ENCODE measurements around the gene HPD. TPM values are rescaled to one million over a fixed set of nuclear protein-coding genes. Genes with fewer than 3 reads are reported as not detected.

HPD gene
- total and polyA plus RNA-seq, 2 of the 4 experiments (the other 2 are of a cell fraction) = 0.15 to 0.18 TPM

DNA sequence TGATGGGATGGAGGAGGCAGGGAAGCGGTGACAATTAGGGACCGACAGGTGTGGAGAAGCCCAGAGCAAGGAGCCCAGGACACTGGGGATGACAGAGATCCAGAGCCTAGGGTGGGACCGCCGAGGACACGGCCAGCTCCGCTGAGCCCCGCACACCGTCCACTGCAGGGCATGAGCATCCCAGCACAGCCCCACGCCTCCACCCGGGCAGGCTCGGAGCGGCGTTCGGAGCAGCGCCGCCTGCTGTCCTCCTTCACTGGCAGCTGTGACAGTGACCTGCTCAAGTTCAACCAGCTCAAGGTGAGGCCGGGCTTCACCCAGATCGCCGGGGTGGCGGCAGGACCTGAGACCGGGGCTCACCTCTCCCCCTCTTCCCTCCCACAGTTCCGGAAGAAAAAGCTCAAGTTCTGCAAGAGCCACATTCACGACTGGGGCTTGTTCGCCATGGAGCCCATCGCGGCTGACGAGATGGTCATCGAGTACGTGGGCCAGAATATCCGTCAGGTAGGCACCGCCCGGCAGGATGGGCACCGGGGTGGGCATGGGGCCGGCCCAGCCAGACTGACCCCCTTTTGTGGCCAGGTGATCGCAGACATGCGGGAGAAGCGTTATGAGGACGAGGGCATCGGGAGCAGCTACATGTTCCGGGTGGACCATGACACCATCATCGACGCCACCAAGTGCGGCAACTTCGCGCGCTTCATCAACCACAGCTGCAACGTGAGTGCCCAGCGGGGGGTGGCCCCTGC, 31.1 kb downstream of the HPD start:
- Histone ChIP-seq H3K79me1 (ENCODE audit: low read depth in 1 of 2, low read length in 2 of 2) (peaks cover 20 to 48% of the 10 kb centered on the region in 2 experiments), H3K4me2 (ENCODE audit: low read depth, low read length) (no peak overlapping the region), H4K20me1 (ENCODE audit: insufficient read depth, low read length) (peaks cover 6% of the 10 kb centered on the region), H4K91ac (ENCODE audit: insufficient read depth, low read depth, low read length) (no peak overlapping the region), H2AK9ac (replicated peaks; ENCODE audit: low read depth, low read length, poor library complexity) (no peak overlapping the region), H3K14ac (replicated peaks; ENCODE audit: low read depth, low read length) (no peak overlapping the region), H4K5ac (ENCODE audit: low read depth, low read length) (no peak overlapping the region), H4K8ac (ENCODE audit: low read depth in 2 of 2, low read length in 2 of 2) (no peak overlapping the region), H3K23ac (ENCODE audit: low read depth, low read length) (no peak overlapping the region), H2AFZ (replicated peaks; ENCODE audit: low read length, poor library complexity) (no peak overlapping the region), H3K36me3 (ENCODE audit: control insufficient read depth, insufficient read depth, low read length) (peaks cover 69% of the 10 kb centered on the region), H2BK20ac (ENCODE audit: low read depth, low read length) (no peak overlapping the region), H3K9ac (ENCODE audit: low read depth, low read length) (no peak overlapping the region), H3K18ac (ENCODE audit: low read depth, low read length) (no peak overlapping the region), H3K27ac (ENCODE audit: insufficient read depth, low read length) (no peak overlapping the region), H2AK5ac (ENCODE audit: low read depth, low read length) (no peak overlapping the region), H2BK120ac (ENCODE audit: low read depth, low read length) (no peak overlapping the region), H3K27me3 (ENCODE audit: control insufficient read depth, insufficient read depth, low read length) (no peaks in the 10 kb centered on the region), H2BK15ac (ENCODE audit: low read depth, low read length) (no peak overlapping the region), H3K4ac (ENCODE audit: low read depth, low read length) (no peak overlapping the region), H3K4me3 (ENCODE audit: insufficient read depth, low read depth, low read length) (no peak overlapping the region), H2BK5ac (ENCODE audit: low read depth, low read length, poor library complexity, severe bottlenecking) (no peak overlapping the region), H3K9me3 (ENCODE audit: control insufficient read depth, insufficient read depth, low read length) (no peaks in the 10 kb centered on the region), H3K4me1 (ENCODE audit: control insufficient read depth, insufficient read depth, low read length) (no peaks in the 10 kb centered on the region), H3K56ac (ENCODE audit: extremely low read depth, insufficient read depth, low read length) (no peak overlapping the region), H3K9me1 (ENCODE audit: insufficient read depth, low read length) (no peaks in the 10 kb centered on the region)
- in situ Hi-C loops (cut with MboI; ENCODE audit: low sequenced_read_pairs) (no loop called here), intact Hi-C loops (cut with micrococcal nuclease) (no loop called here), dilution Hi-C loops (cut with HindIII; ENCODE audit: low sequenced_read_pairs, unreplicated experiment) (no loop called here)
- TF ChIP-seq CHD1 (IDR thresholded peaks at IDR 0.05; ENCODE audit: low read depth, low read length) (no peak), RAD21 (IDR thresholded peaks at IDR 0.05; ENCODE audit: low read length) (no peak), MAFK (IDR thresholded peaks at IDR 0.05; ENCODE audit: low read depth, low read length) (no peak), MXI1 (IDR thresholded peaks at IDR 0.05; ENCODE audit: borderline replicate concordance, low read depth, low read length) (no peak), CEBPB (IDR thresholded peaks at IDR 0.05; ENCODE audit: low read depth, low read length) (no peak), MAZ (IDR thresholded peaks at IDR 0.05; ENCODE audit: borderline replicate concordance, low read depth, low read length) (no peak)
- BruUV-seq (replicated peaks) = no TSS peak
- DNase-seq = no peak
- WGBS, 2 experiments (ENCODE audit: extremely low coverage in 2 of 2, insufficient read length in 1 of 2) = 96% methylated on average over 38 of the region's 48 CpGs; no CpG with 5 or more reads in 1 of the 2 experiments
- ATAC-seq (ENCODE audit: low read depth) = no peak
- ChIA-PET POLR2A (ENCODE audit: unreplicated experiment) (no interaction called here), CTCF (interaction anchor here (0.6 kb wide), 1 partner anchor 64 kb away, joined by 5 read pairs; no protein-coding TSS in a partner anchor)
